Naive thymus-derived CD4-positive, alpha-beta T cell (primary cell): ENCODE measurements around the gene ANGPTL5. TPM values are rescaled to one million over a fixed set of nuclear protein-coding genes. Genes with fewer than 3 reads are reported as not detected.

Experiments used
- ATAC-seq: fragments of 150-1000 bp; cut with Tn5 transposase; 2 replicates; pipeline ENCODE4 v1.10.0; 2021; ENCODE audit warnings: mild to moderate bottlenecking, moderate library complexity
- CTCF ChIA-PET: fragments of 350-600 bp; sonication (Branson Sonifier 250); formaldehyde crosslinking; loops from one replicate; lab custom pipeline; 2021; ENCODE audit warnings: antibody characterized with exemption; lab: Charles Lee
- POLR2A ChIA-PET: fragments of 350-600 bp; sonication (Branson Sonifier 250); formaldehyde crosslinking; loops from one replicate; lab custom pipeline; 2021; ENCODE audit warnings: antibody characterized with exemption, inconsistent platforms; lab: Charles Lee
- DNase-seq, 9 donors: peaks; one replicate each; pipeline versions ENCODE4 v3.0.0 to v3.0.0-alpha.2; 2020 to 2022; ENCODE audit warnings: mixed read lengths in 1 of 9
- H3K27ac ChIP-seq: one replicate; pipeline ENCODE4 v1.7.0; 2013; ENCODE audit warnings: mild to moderate bottlenecking, low read depth, low read length, moderate library complexity
- H3K27me3 ChIP-seq, 2 donors: one replicate each; pipeline ENCODE4 v1.7.0; 2013; ENCODE audit warnings: low read length in 2 of 2, mild to moderate bottlenecking in 2 of 2, moderate library complexity in 2 of 2; ENCODE audit not compliant: control insufficient read depth in 2 of 2, insufficient read depth in 2 of 2
- H3K36me3 ChIP-seq, 3 experiments: 1 replicate in 2 of 3; 2 replicates in 1 of 3; pipeline ENCODE4 v1.7.0; 2013; ENCODE audit warnings: low read length in 3 of 3, mild to moderate bottlenecking in 3 of 3, moderate library complexity in 1 of 3; ENCODE audit not compliant: insufficient read depth in 3 of 3, control insufficient read depth in 2 of 3
- H3K4me1 ChIP-seq, 2 donors: one replicate each; pipeline ENCODE4 v1.7.0; 2013; ENCODE audit warnings: low read length in 2 of 2, mild to moderate bottlenecking in 2 of 2, moderate library complexity in 1 of 2; ENCODE audit not compliant: control insufficient read depth in 2 of 2, insufficient read depth in 2 of 2
- H3K4me3 ChIP-seq: 2 replicates; pipeline ENCODE4 v1.7.0; 2013; ENCODE audit warnings: mild to moderate bottlenecking, low read length
- H3K9me3 ChIP-seq, 3 experiments: 1 replicate in 2 of 3; 2 replicates in 1 of 3; pipeline ENCODE4 v1.7.0; 2013; ENCODE audit warnings: low read length in 3 of 3; ENCODE audit not compliant: control insufficient read depth in 2 of 3
- H3K27ac Mint-ChIP-seq, 9 donors: one replicate each; pipeline ENCODE4 v1.8.0; 2020 to 2022; ENCODE audit warnings: mixed read lengths in 9 of 9, mild to moderate bottlenecking in 8 of 9, moderate library complexity in 5 of 9, inconsistent platforms in 2 of 9
- H3K27me3 Mint-ChIP-seq, 5 donors: one replicate each; pipeline ENCODE4 v1.8.0; 2021 to 2022; ENCODE audit warnings: mixed read lengths in 5 of 5, mild to moderate bottlenecking in 1 of 5
- H3K36me3 Mint-ChIP-seq, 5 donors: one replicate each; pipeline ENCODE4 v1.8.0; 2020 to 2022; ENCODE audit warnings: mixed read lengths in 5 of 5, mild to moderate bottlenecking in 3 of 5, inconsistent platforms in 1 of 5
- H3K4me1 Mint-ChIP-seq, 7 donors: one replicate each; pipeline ENCODE4 v1.8.0; 2020 to 2022; ENCODE audit warnings: mixed read lengths in 7 of 7, mild to moderate bottlenecking in 3 of 7, inconsistent platforms in 1 of 7
- H3K4me3 Mint-ChIP-seq, 10 donors: one replicate each; pipeline ENCODE4 v1.8.0; 2020 to 2022; ENCODE audit warnings: mild to moderate bottlenecking in 10 of 10, mixed read lengths in 10 of 10, moderate library complexity in 6 of 10, inconsistent platforms in 2 of 10
- H3K9me3 Mint-ChIP-seq, 11 donors: one replicate each; pipeline ENCODE4 v1.8.0; 2020 to 2022; ENCODE audit warnings: mixed read lengths in 11 of 11, mild to moderate bottlenecking in 4 of 11, inconsistent platforms in 1 of 11, moderate library complexity in 1 of 11
- intact Hi-C, 2 donors: fragments of 100-400 bp; cut with micrococcal nuclease; formaldehyde crosslinking; loops; one replicate each; pipeline ENCODE4 v1.15.1; 2023
- polyA plus RNA-seq, 2 donors: library from polyadenylated mRNA; unstranded; fragments of 300-500 nt; fragmentation: Illumina TruSeq; gene quantifications; one replicate each; pipeline ENCODE4 v1.2.3, GENCODE V29; 2021
- total RNA-seq, 6 experiments: library from RNA in 5 of 6; stranded (reverse) in 5 of 6; gene quantifications; 1 replicate in 5 of 6; 2 replicates in 1 of 6; pipeline ENCODE4 v1.2.3 and lab custom pipeline; 2021 to 2026

Gene ANGPTL5
- total and polyA plus RNA-seq, 7 experiments from 2014 or later, result not detected

DNA sequence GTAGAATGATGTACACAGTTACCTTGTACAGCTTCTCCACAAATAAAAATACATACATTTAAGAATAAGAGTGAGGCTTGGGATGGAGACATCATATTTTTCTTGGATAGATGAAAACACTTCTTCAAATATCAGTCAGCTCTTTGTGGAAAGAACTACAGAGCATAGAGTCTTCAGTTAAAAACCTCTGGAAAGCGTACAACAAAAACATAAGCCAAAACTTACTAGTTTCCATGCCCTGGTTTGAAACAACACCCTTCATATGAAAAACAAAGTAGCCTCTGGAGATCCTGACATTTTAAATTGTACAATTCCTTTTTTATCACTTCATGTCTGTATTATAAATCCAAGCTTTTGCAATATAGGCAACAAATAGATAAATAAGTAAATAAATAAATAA lies 8.5 kb downstream of the ANGPTL5 start:
- H3K4me3 Mint-ChIP-seq, result no peak overlapping the region
- no peak overlapping the region for H3K27ac ChIP-seq
- no peak overlapping the region for H3K4me3 ChIP-seq
- H3K4me1 Mint-ChIP-seq, result no peaks in the 10 kb centered on the region
- ChIA-PET CTCF (interaction anchor here (1.0 kb wide), 1 partner anchor 48 kb away, joined by 3 read pairs; no protein-coding TSS in a partner anchor), POLR2A (no interaction called here)
- H3K27me3 ChIP-seq, result peaks cover 0 to 3% of the 10 kb centered on the region in 2 donors
- H3K36me3 Mint-ChIP-seq, result no peaks in the 10 kb centered on the region
- no peaks in the 10 kb centered on the region for H3K9me3 ChIP-seq
- peaks cover 11 to 29% (median 24%) of the 10 kb centered on the region in 5 donors for H3K27me3 Mint-ChIP-seq
- H3K27ac Mint-ChIP-seq, result no peak overlapping the region
- H3K4me1 ChIP-seq, result no peaks in the 10 kb centered on the region
- no peak for DNase-seq
- no peak for ATAC-seq
- intact Hi-C loops, result no loop called here
- no peaks in the 10 kb centered on the region for H3K9me3 Mint-ChIP-seq
- no peaks in the 10 kb centered on the region for H3K36me3 ChIP-seq

DNA sequence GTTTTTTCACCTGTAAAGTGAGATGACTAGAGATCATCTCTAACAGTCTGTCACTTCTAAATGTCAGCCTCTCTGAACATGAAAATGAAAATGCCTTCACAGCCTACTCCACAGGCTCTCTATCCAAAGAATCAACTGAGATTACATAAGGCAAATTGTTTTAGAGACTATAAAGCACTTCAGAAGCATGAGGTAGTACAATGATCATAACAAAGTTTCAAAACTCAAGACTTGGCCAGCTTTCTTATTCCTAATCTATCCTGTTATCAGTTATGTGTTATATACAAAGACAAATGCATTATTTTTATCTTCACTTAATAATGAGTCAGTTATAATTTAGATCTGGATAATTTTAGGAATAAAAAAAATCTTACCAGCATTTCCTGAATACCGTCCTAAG lies 21.8 kb downstream of the ANGPTL5 start:
- Mint-ChIP-seq H3K4me1 (no peaks in the 10 kb centered on the region), H3K9me3 (peaks cover 0 to 3% (median 0%) of the 10 kb centered on the region in 11 donors), H3K36me3 (no peaks in the 10 kb centered on the region), H3K27ac (no peak overlapping the region), H3K4me3 (no peak overlapping the region), H3K27me3 (peaks cover 10 to 41% (median 29%) of the 10 kb centered on the region in 5 donors)
- ChIA-PET CTCF (no interaction called here), POLR2A (no interaction called here)
- no peak overlapping the region for H3K27ac ChIP-seq
- no peak for ATAC-seq
- H3K9me3 ChIP-seq, result no peaks in the 10 kb centered on the region
- no peaks in the 10 kb centered on the region for H3K36me3 ChIP-seq
- no peaks in the 10 kb centered on the region for H3K27me3 ChIP-seq
- no peaks in the 10 kb centered on the region for H3K4me1 ChIP-seq
- no peak for DNase-seq
- intact Hi-C loops, result no loop called here
- H3K4me3 ChIP-seq, result no peak overlapping the region

DNA sequence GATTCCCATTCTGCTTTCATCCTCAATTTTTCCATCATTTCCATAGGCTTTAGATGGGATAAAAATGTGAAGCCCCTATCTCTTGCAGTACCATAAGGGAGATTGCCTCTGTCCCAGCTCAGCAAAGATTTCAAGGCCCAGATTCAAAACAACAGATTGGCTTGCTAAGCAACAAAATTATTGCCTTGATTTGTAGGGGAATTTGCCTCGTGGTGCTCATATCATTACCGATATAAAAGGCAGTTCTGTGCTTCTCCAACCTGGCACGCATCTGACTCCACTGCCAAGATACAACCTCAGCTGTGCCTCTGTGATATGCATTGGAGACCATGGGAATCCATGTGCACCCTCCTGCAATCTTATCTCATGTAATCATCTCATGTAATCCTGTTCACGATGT lies 26.6 kb downstream of the ANGPTL5 start:
- no peak overlapping the region for H3K4me3 ChIP-seq
- Mint-ChIP-seq H3K4me1 (no peaks in the 10 kb centered on the region), H3K27ac (no peak overlapping the region), H3K27me3 (peaks cover 4 to 44% (median 17%) of the 10 kb centered on the region in 5 donors), H3K9me3 (peaks cover 0 to 3% (median 0%) of the 10 kb centered on the region in 11 donors), H3K36me3 (no peaks in the 10 kb centered on the region), H3K4me3 (no peak overlapping the region)
- ChIA-PET POLR2A (no interaction called here), CTCF (no interaction called here)
- H3K9me3 ChIP-seq, result no peaks in the 10 kb centered on the region
- DNase-seq (no peak), ATAC-seq (no peak)
- H3K27me3 ChIP-seq, result no peaks in the 10 kb centered on the region
- intact Hi-C loops, result no loop called here
- no peaks in the 10 kb centered on the region for H3K4me1 ChIP-seq
- no peaks in the 10 kb centered on the region for H3K36me3 ChIP-seq
- H3K27ac ChIP-seq, result no peak overlapping the region

DNA sequence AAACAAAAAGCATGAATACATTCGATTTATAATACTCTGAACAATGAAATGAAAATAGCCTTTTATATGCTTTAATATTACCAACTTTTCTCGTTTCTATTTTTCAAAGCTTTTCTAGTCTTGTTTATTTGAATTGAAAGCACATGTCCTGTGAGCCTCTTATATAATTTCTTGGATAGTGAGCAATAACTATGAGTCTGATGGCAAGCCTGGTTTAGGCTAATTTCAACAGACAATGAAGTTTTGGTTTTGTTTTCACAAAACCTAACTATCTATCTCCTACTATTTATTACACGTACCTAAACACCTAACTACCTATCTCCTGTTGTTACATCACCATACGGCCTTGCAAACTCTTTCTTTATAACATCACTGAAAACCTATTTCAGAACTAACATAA lies 30.7 kb downstream of the ANGPTL5 start:
- no peak for DNase-seq
- Mint-ChIP-seq H3K27me3 (peaks cover 0 to 47% (median 22%) of the 10 kb centered on the region in 5 donors), H3K4me3 (no peak overlapping the region), H3K4me1 (no peaks in the 10 kb centered on the region), H3K9me3 (peaks cover 0 to 3% (median 0%) of the 10 kb centered on the region in 11 donors), H3K27ac (no peak overlapping the region), H3K36me3 (no peaks in the 10 kb centered on the region)
- Histone ChIP-seq H3K9me3 (no peaks in the 10 kb centered on the region), H3K36me3 (no peaks in the 10 kb centered on the region), H3K27me3 (no peaks in the 10 kb centered on the region), H3K4me1 (no peaks in the 10 kb centered on the region), H3K27ac (no peak overlapping the region), H3K4me3 (no peak overlapping the region)
- ATAC-seq, result no peak
- ChIA-PET CTCF (no interaction called here), POLR2A (no interaction called here)
- intact Hi-C loops, result no loop called here

DNA sequence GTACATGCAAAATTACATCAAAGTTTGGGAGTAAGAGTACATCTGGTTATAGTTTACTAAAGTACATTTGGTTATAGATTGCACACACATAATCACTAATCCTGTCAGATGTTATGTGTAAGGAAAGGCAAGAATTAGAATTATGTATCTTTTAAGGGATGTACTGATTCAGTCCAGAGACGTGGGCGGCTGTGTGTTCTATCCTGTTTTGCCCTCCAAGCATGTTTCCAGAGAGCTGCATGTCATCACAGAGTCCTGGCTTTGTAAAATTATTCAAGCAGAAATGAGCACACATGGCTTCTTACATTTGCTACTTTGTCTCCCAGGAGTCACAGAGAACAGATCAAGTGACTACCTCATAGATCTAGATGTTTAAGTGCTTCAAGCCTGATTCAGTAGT lies 34.7 kb downstream of the ANGPTL5 start:
- Mint-ChIP-seq H3K4me1 (no peaks in the 10 kb centered on the region), H3K36me3 (no peaks in the 10 kb centered on the region), H3K9me3 (peaks cover 0 to 2% (median 0%) of the 10 kb centered on the region in 11 donors), H3K4me3 (no peak overlapping the region), H3K27ac (no peak overlapping the region), H3K27me3 (peaks cover 6 to 33% (median 23%) of the 10 kb centered on the region in 5 donors)
- Histone ChIP-seq H3K36me3 (no peaks in the 10 kb centered on the region), H3K9me3 (no peaks in the 10 kb centered on the region), H3K27ac (no peak overlapping the region), H3K4me1 (no peaks in the 10 kb centered on the region), H3K27me3 (no peaks in the 10 kb centered on the region), H3K4me3 (no peak overlapping the region)
- ATAC-seq, result no peak
- ChIA-PET POLR2A (no interaction called here), CTCF (no interaction called here)
- no peak for DNase-seq
- intact Hi-C loops, result no loop called here

DNA sequence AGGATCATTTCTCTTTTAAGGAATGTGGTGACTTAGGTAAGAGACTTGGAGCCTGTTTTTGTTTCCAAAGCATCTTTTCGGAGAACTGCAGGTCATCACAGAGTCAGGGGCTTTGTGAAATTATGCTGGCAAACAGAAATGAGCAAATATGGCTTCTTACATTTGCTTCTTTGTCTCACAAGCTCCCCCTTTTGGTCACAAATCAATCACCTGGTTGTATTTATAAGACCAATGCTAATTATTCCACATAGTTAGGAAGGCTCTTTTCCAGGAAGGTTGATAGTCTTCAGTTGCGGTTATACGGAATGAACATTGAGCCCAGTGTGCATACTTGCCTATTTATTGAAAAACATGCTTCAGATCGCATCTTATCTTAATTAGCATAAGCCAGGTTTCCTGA lies 36.1 kb downstream of the ANGPTL5 start:
- H3K4me1 Mint-ChIP-seq, result no peaks in the 10 kb centered on the region
- H3K9me3 Mint-ChIP-seq, result peaks cover 0 to 4% (median 0%) of the 10 kb centered on the region in 11 donors
- ATAC-seq (no peak), DNase-seq (no peak)
- H3K36me3 Mint-ChIP-seq, result no peaks in the 10 kb centered on the region
- Histone ChIP-seq H3K27me3 (no peaks in the 10 kb centered on the region), H3K9me3 (no peaks in the 10 kb centered on the region), H3K4me1 (no peaks in the 10 kb centered on the region), H3K4me3 (no peak overlapping the region), H3K27ac (no peak overlapping the region), H3K36me3 (no peaks in the 10 kb centered on the region)
- H3K4me3 Mint-ChIP-seq, result no peak overlapping the region
- CTCF ChIA-PET, result interaction anchor here (0.6 kb wide), 1 partner anchor 391 kb away, joined by 3 read pairs; no protein-coding TSS in a partner anchor
- peaks cover 6 to 33% (median 20%) of the 10 kb centered on the region in 5 donors for H3K27me3 Mint-ChIP-seq
- intact Hi-C loops, result no loop called here
- no peak overlapping the region for H3K27ac Mint-ChIP-seq
- POLR2A ChIA-PET, result no interaction called here

DNA sequence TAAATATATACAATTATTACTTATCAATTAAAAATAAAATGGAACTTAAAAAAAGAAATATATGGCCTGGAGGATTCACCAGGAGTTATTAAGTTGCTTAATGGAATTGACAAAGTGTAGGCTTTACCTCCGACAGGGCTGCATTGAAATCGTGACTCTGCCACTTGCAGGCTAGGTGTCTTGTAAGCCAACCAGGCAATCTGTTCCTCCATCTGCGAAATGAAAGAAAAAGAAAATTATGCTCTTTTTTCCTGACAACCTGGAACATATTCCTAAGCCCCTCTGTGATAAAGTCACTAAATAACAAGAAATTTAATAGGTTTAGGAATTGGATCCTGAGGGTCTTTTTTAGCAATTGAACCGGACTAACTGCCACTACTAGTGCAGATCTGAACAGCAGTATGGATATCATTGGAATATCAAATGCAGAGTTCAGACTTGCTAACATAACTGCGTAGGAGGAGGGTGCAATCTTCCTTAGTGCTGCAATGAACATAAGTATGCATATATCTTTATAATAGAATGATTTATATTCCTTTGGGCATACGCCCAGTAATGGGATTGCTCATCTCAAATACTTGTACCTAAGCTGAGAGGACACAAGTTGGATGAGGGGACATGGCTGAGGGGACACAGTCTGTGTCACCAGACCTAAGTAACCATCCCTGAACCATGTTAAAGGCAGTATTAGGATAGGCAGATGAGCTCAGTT lies 44.0 kb downstream of the ANGPTL5 start:
- ATAC-seq (no peak), DNase-seq (no peak)
- Mint-ChIP-seq H3K27me3 (peaks cover 0 to 30% (median 23%) of the 10 kb centered on the region in 5 donors), H3K4me1 (no peaks in the 10 kb centered on the region), H3K27ac (no peak overlapping the region), H3K9me3 (peaks cover 0 to 4% (median 0%) of the 10 kb centered on the region in 11 donors), H3K36me3 (no peaks in the 10 kb centered on the region), H3K4me3 (no peak overlapping the region)
- intact Hi-C loops, result no loop called here
- H3K36me3 ChIP-seq, result no peaks in the 10 kb centered on the region
- no peaks in the 10 kb centered on the region for H3K9me3 ChIP-seq
- H3K4me1 ChIP-seq, result no peaks in the 10 kb centered on the region
- ChIA-PET POLR2A (no interaction called here), CTCF (no interaction called here)
- H3K4me3 ChIP-seq, result no peak overlapping the region
- no peak overlapping the region for H3K27ac ChIP-seq
- H3K27me3 ChIP-seq, result peaks cover 0 to 4% of the 10 kb centered on the region in 2 donors
